ENCODE data around the gene EPHA3. TPM values are rescaled to one million over a fixed set of nuclear protein-coding genes. Genes with fewer than 3 reads are reported as not detected.

EPHA3 gene
- total RNA-seq, 4 donors from 2014 or later = 0.36 to 1.8 (median 0.90) TPM

GRCh38 chr3:89297199-89297598 is 189.8 kb downstream of the EPHA3 start:
- no peak for TF ChIP-seq CTCF (IDR thresholded peaks at IDR 0.05 in 4 of 5, conservative IDR thresholded peaks at IDR 0.05 in 1 of 5)
- no peak for TF ChIP-seq POLR2A (IDR thresholded peaks at IDR 0.05)
- no peak overlapping the region for H3K4me3 ChIP-seq
- H3K4me1 ChIP-seq = no peaks in the 10 kb centered on the region
- no peaks in the 10 kb centered on the region for H3K9me3 ChIP-seq
- H3K36me3 ChIP-seq = no peaks in the 10 kb centered on the region
- no peak overlapping the region for H3K27ac ChIP-seq
- ATAC-seq (no peak), DNase-seq (no peak)
- H3K27me3 ChIP-seq = no peaks in the 10 kb centered on the region
- intact Hi-C loops (cut with DNase I; ENCODE audit: low total_unique reads) (no loop called here), in situ Hi-C loops (cut with MboI; ENCODE audit: low sequenced_read_pairs in 4 of 4) (no loop called here)

- H3K27me3 ChIP-seq = no peaks in the 10 kb centered on the region
- no peak overlapping the region for H3K27ac ChIP-seq
- H3K9me3 ChIP-seq = no peaks in the 10 kb centered on the region
- H3K4me1 ChIP-seq = no peaks in the 10 kb centered on the region
- DNase-seq (no peak), ATAC-seq (no peak)
- TF ChIP-seq CTCF (IDR thresholded peaks at IDR 0.05 in 4 of 5, conservative IDR thresholded peaks at IDR 0.05 in 1 of 5) (no peak), POLR2A (IDR thresholded peaks at IDR 0.05) (no peak)
- no peaks in the 10 kb centered on the region for H3K36me3 ChIP-seq
- intact Hi-C loops (cut with DNase I; ENCODE audit: low total_unique reads) = no loop called here
- H3K4me3 ChIP-seq = no peak overlapping the region
- in situ Hi-C loops (cut with MboI; ENCODE audit: low sequenced_read_pairs in 4 of 4) = no loop called here
These were observed 193.1 kb downstream of the EPHA3 start for GRCh38 chr3:89300526-89300925.

- DNase-seq (no peak), ATAC-seq (no peak)
- in situ Hi-C loops (cut with MboI; ENCODE audit: low sequenced_read_pairs in 4 of 4) = no loop called here
- H3K27ac ChIP-seq = no peak overlapping the region
- no peaks in the 10 kb centered on the region for H3K4me1 ChIP-seq
- no peaks in the 10 kb centered on the region for H3K9me3 ChIP-seq
- no peaks in the 10 kb centered on the region for H3K36me3 ChIP-seq
- no peak for TF ChIP-seq CTCF (IDR thresholded peaks at IDR 0.05 in 4 of 5, conservative IDR thresholded peaks at IDR 0.05 in 1 of 5)
- TF ChIP-seq POLR2A (IDR thresholded peaks at IDR 0.05) = no peak
- H3K27me3 ChIP-seq = no peaks in the 10 kb centered on the region
- no peak overlapping the region for H3K4me3 ChIP-seq
- intact Hi-C loops (cut with DNase I; ENCODE audit: low total_unique reads) = no loop called here
These were observed 193.6 kb downstream of the EPHA3 start for GRCh38 chr3:89300981-89301380.

GRCh38 chr3:89303701-89304100 is 196.3 kb downstream of the EPHA3 start:
- Histone ChIP-seq H3K27ac (no peak overlapping the region), H3K36me3 (no peaks in the 10 kb centered on the region), H3K27me3 (no peaks in the 10 kb centered on the region), H3K4me1 (no peaks in the 10 kb centered on the region), H3K4me3 (no peak overlapping the region), H3K9me3 (no peaks in the 10 kb centered on the region)
- DNase-seq = no peak
- TF ChIP-seq POLR2A (IDR thresholded peaks at IDR 0.05) = no peak
- TF ChIP-seq CTCF (IDR thresholded peaks at IDR 0.05 in 4 of 5, conservative IDR thresholded peaks at IDR 0.05 in 1 of 5) = no peak
- no peak for ATAC-seq
- in situ Hi-C loops (cut with MboI; ENCODE audit: low sequenced_read_pairs in 4 of 4) (no loop called here), intact Hi-C loops (cut with DNase I; ENCODE audit: low total_unique reads) (no loop called here)

GRCh38 chr3:89306540-89306939 is 199.1 kb downstream of the EPHA3 start:
- in situ Hi-C loops (cut with MboI; ENCODE audit: low sequenced_read_pairs in 4 of 4) = no loop called here
- intact Hi-C loops (cut with DNase I; ENCODE audit: low total_unique reads) = no loop called here
- TF ChIP-seq POLR2A (IDR thresholded peaks at IDR 0.05) = no peak
- TF ChIP-seq CTCF (IDR thresholded peaks at IDR 0.05 in 4 of 5, conservative IDR thresholded peaks at IDR 0.05 in 1 of 5) = no peak
- Histone ChIP-seq H3K27ac (no peak overlapping the region), H3K4me1 (no peaks in the 10 kb centered on the region), H3K9me3 (no peaks in the 10 kb centered on the region), H3K27me3 (no peaks in the 10 kb centered on the region), H3K36me3 (no peaks in the 10 kb centered on the region), H3K4me3 (no peak overlapping the region)
- ATAC-seq (no peak), DNase-seq (no peak)

Measured in gastrocnemius medialis (tissue), 4 donors.